ENCODE data around the gene CTXND1. TPM values are rescaled to one million over a fixed set of nuclear protein-coding genes. Genes with fewer than 3 reads are reported as not detected.

CTXND1 gene
- total and polyA plus RNA-seq, 2 of the 13 experiments (the other 11 are each of a cell fraction or from before 2014, with no cell fraction given) = 1.2 to 2.1 TPM

GRCh38 chr15:80180468-80180867 lies 71.5 kb downstream of the CTXND1 start:
- Histone ChIP-seq H3K4me2 (ENCODE audit: low read depth, low read length) (no peak overlapping the region), H3K27ac (ENCODE audit: extremely low read length, insufficient read depth, low read length) (no peak overlapping the region), H3K36me3 (replicated peaks in 1 of 2; ENCODE audit: control insufficient read depth in 1 of 2, insufficient read depth in 2 of 2, low read length in 2 of 2) (peaks cover 23 to 83% of the 10 kb centered on the region in 2 experiments), H3K79me2 (ENCODE audit: insufficient read depth, low read length) (no peaks in the 10 kb centered on the region), H2AFZ (ENCODE audit: low read length) (no peak overlapping the region), H3K4me1 (ENCODE audit: insufficient read depth, low read length) (no peaks in the 10 kb centered on the region), H3K9me3 (ENCODE audit: low read length) (no peaks in the 10 kb centered on the region), H3K27me3 (ENCODE audit: control insufficient read depth in 1 of 2, insufficient read depth in 2 of 2, low read length in 2 of 2) (no peaks in the 10 kb centered on the region; a peak in 1 of 5 replicates), H3K4me3 (replicated peaks in 1 of 3; ENCODE audit: insufficient read depth in 1 of 3, low read depth in 2 of 3, low read length in 3 of 3) (no peak overlapping the region), H3K9ac (ENCODE audit: insufficient read depth, low read depth, low read length) (no peak overlapping the region), H4K20me1 (ENCODE audit: insufficient read depth, low read length) (no peaks in the 10 kb centered on the region)
- no peak for TF ChIP-seq SPEN (CRISPR knock-in tag; IDR thresholded peaks at IDR 0.05; ENCODE audit: low read depth)
- ChIA-PET CTCF (ENCODE audit: low intra/inter-chr PET ratio, low total read pairs) (no interaction called here), POLR2A (interaction anchor here (1.7 kb wide), 1 partner anchor 12 kb away, joined by 4 read pairs; no protein-coding TSS in a partner anchor)
- in situ Hi-C loops (cut with HindIII; ENCODE audit: extremely low pct_ligation_motif_present, low pct_unique_long_range_greater_than_20kb) (no loop called here), intact Hi-C loops (cut with micrococcal nuclease; ENCODE audit: unreplicated experiment) (no loop called here)
- ATAC-seq (no peak), FAIRE-seq (no peak), DNase-seq (ENCODE audit: low spot score) (no peak)
- WGBS (ENCODE audit: low lambda C conversion rate) = 92% methylated on average over 3 of the region's 7 CpGs
- no TSS peak for BruUV-seq (replicated peaks)

- POLR2A ChIA-PET = interaction anchor here (1.7 kb wide), 1 partner anchor 12 kb away, joined by 4 read pairs; no protein-coding TSS in a partner anchor
- no peaks in the 10 kb centered on the region for H4K20me1 ChIP-seq (ENCODE audit: insufficient read depth, low read length)
- WGBS (ENCODE audit: low lambda C conversion rate) = 100% methylated on average over 4 of the region's 16 CpGs
- no peaks in the 10 kb centered on the region for H3K4me1 ChIP-seq (ENCODE audit: insufficient read depth, low read length)
- H3K4me2 ChIP-seq (ENCODE audit: low read depth, low read length) = no peak overlapping the region
- H2AFZ ChIP-seq (ENCODE audit: low read length) = no peak overlapping the region
- CTCF ChIA-PET (ENCODE audit: low intra/inter-chr PET ratio, low total read pairs) = no interaction called here
- BruUV-seq (replicated peaks) = no TSS peak
- ATAC-seq = no peak
- no peaks in the 10 kb centered on the region for H3K79me2 ChIP-seq (ENCODE audit: insufficient read depth, low read length)
- peaks cover 23 to 85% of the 10 kb centered on the region in 2 experiments for H3K36me3 ChIP-seq (replicated peaks in 1 of 2; ENCODE audit: control insufficient read depth in 1 of 2, insufficient read depth in 2 of 2, low read length in 2 of 2)
- no peaks in the 10 kb centered on the region; a peak in 1 of 5 replicates for H3K27me3 ChIP-seq (ENCODE audit: control insufficient read depth in 1 of 2, insufficient read depth in 2 of 2, low read length in 2 of 2)
- H3K9me3 ChIP-seq (ENCODE audit: low read length) = no peaks in the 10 kb centered on the region
- no peak overlapping the region for H3K9ac ChIP-seq (ENCODE audit: insufficient read depth, low read depth, low read length)
- no peak for DNase-seq (ENCODE audit: low spot score)
- intact Hi-C loops (cut with micrococcal nuclease; ENCODE audit: unreplicated experiment) (no loop called here), in situ Hi-C loops (cut with HindIII; ENCODE audit: extremely low pct_ligation_motif_present, low pct_unique_long_range_greater_than_20kb) (no loop called here)
- no peak overlapping the region for H3K27ac ChIP-seq (ENCODE audit: extremely low read length, insufficient read depth, low read length)
- H3K4me3 ChIP-seq (replicated peaks in 1 of 3; ENCODE audit: insufficient read depth in 1 of 3, low read depth in 2 of 3, low read length in 3 of 3) = no peak overlapping the region
- no peak for FAIRE-seq
- TF ChIP-seq ZNF441 (CRISPR knock-in tag; IDR thresholded peaks at IDR 0.05; ENCODE audit: borderline replicate concordance) (no peak), NCOA1 (CRISPR knock-in tag; IDR thresholded peaks at IDR 0.05) (no peak), KDM3A (CRISPR knock-in tag; IDR thresholded peaks at IDR 0.05; ENCODE audit: low read depth) (no peak), ZBTB43 (CRISPR knock-in tag; conservative IDR thresholded peaks at IDR 0.05) (no peak), ZNF513 (CRISPR knock-in tag; conservative IDR thresholded peaks at IDR 0.05) (no peak), GTF3A (CRISPR knock-in tag; conservative IDR thresholded peaks at IDR 0.05) (no peak), ATF3 (CRISPR knock-in tag; IDR thresholded peaks at IDR 0.05) (no peak), ZNF281 (CRISPR knock-in tag; IDR thresholded peaks at IDR 0.05; ENCODE audit: borderline replicate concordance) (no peak), ZNF749 (CRISPR knock-in tag; IDR thresholded peaks at IDR 0.05; ENCODE audit: borderline replicate concordance) (no peak), ZNF773 (CRISPR knock-in tag; IDR thresholded peaks at IDR 0.05; ENCODE audit: borderline replicate concordance) (no peak), SMARCE1 (IDR thresholded peaks at IDR 0.05; ENCODE audit: borderline replicate concordance) (no peak), HNRNPLL (IDR thresholded peaks at IDR 0.05; ENCODE audit: low read depth, low read length, poor library complexity, severe bottlenecking) (no peak)
Observed at GRCh38 chr15:80179935-80180334, 72.1 kb downstream of the CTXND1 start.

All from HepG2 (cell line).